Hematopoietic multipotent progenitor cell treated with erythropoietin and hydrocortisone succinate and interleukin-3 and kit ligand, for 8 days (in vitro differentiated cells): Measurements from ENCODE around the gene GFAP.
"Not testable (repeated sequence)": the region's sequence is repeated elsewhere in the genome, so short reads cannot be mapped to it uniquely, and the experiment has no call there.

Experiments
- DNase-seq: peaks from one replicate; pipeline ENCODE4 v3.0.0-alpha.2; 2015

Gene GFAP

DNA sequence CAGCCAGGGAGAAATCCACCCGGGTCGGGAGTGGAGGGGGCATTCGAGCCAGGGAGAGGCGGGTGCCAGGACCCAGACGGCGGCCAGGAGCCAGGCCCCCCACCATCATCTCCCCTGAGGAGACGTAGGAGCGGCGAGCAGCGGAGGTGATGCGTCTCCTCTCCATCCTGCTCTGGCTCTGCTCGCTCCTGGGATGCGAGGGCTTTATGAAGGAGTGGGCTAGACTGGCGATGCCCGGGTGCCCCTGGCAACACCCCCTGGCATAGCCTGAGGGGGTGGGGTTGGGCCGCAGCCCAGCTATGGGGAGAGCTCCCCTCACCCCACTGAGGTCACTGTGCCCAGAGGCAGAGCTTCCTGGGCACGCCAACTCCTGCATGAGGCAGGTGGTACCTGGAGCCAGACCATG lies at the start of gene GFAP:
Gene GFAP (minus strand): TSS at position 180 of the 406 bp plus-strand sequence. CDS start 14 bp downstream, at position 166.
- no peak for DNase-seq

DNA sequence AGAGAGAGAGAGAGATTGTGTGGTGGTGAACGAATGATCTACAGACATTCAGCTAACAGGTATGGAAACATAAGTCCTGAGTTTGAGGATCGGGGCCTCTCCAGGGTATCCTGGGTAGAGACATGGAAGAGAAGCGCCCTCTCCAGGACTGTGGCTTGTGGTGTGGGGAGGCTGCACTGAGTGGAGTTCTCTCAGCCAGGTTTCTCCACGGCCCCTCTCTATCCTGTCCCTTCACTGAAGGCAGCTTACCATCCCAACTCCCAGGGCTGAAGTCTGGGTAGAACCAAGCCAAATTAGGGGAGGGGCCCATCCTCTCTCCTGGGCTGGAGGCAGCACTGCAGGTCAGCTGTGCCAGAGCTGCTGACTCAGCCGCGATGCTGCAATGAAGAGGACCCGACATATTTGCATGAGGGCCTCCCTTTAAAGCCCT lies 46.6 kb upstream of the GFAP start:
- DNase-seq = no peak

DNA sequence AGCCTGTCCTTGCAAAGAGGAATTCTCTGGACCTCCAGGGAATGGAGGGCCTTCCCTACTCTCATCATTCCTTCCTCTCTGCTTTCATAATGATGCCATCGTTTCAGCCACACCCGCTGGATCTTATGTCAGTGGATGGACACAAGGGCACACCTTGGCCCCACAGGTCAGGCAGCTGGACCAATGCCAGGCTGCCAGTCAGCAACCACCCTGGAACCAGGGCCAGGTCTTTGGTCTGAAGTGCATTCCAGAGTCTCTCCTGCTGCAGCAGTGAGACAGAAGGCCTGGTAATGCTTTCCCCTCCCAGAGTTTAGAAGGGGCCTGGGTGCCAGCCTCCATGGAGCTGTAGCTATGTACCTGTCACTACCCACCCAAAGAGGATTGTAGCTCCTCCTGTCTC lies 45.4 kb upstream of the GFAP start:
- no peak for DNase-seq

DNA sequence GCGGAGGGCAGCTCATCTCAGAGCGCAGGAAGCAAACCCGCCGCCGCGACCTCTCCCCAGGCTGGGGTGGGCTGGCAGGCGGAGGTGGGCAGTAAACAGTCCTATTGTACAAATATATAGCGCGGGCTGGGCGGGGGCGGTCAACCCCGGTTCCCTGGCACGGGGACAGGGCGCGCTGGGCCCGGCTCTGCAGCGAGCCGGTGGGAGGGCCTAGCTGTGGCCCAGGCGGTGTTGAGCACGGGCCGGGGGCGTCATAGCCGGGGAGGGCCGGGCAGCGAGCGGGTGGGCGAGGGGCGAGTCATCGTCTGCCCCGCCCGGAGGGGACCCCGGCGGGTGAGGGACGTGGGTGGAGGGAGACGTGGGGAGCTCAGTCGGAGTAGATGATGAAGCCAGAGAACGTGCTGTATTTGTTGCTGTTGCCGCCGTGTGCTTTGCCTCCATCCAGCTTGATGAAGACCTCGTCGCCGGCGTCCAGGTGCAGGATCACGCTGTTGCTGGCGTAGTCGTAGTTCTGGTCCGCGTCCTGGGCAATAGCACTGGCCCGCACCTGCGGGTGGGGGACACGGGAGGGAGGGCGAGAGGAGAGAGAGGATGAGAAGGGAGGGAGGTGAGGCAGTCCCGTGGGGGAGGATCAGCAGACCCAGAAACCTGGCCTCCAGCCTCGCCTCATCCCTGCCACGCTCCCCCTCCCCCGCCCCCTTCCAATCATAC lies 44.7 kb upstream of the GFAP start:
- DNase-seq = no peak

- DNase-seq = no peak
Measured at GRCh38 chr17:44956998-44957981, 42.0 kb upstream of the GFAP start.

DNA sequence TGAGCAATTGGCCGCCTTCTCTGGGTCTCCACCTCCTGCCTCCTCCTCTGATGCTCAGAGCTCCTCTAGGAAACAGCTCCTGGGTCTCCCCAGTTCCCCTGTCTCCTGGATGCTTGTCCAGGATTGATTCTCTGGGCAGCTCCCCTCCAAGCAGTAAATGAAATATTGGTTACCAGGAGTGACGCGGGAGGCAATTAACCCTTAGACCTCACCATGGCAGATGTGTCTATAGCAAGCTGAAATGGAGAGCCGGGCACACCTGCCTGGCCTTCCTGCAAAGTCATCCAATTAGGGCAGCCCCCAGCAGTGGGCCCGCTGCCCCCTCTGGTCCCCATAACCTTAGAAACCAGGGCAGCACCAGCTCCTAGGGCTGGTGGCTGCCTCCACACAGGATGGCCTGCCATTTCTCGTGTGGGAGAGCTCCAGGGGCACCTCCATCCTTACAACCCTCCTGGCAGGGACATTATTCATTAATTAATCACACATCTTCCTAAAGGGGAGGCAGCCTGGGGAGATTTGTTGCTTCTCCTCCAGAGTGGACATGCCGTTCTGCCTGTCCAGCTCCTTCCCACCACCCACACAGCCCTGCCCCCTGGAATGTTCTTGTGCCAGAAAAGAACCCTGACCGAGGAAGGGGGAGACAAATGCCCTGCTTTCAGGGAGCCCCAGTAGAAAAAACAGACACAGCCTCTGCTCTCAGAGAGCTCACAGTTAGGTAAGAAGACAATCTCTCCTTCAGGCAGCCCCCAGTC lies 40.5 kb upstream of the GFAP start:
- no peak for DNase-seq

- no peak for DNase-seq
Measured at GRCh38 chr17:44952946-44953475, 37.7 kb upstream of the GFAP start.

DNA sequence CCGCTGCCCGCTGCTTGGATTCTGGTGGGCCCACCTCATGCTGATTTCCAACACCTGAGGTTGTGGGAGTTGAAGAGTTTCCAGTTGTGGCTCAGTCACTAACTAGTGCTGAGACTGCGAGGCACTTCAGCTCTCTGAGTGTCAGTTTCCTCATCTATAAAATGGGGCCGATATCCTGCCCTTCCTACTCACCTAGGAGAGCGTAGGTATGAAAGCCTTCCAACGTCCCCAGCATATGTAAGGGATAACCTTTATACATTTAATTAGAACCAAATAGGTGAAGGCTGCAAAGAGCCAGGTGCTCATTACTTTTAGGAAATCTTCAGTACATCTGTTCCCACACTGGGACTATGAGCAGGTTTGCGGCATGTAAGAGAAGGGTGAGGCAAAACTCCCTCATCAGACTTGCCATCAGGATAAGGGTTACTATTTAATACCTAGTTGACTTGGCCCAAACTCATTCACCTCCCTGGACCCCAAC lies 33.1 kb upstream of the GFAP start:
- DNase-seq = no peak

GRCh38 chr17:44947461-44948314 lies 32.4 kb upstream of the GFAP start, which contains the start of gene KIF18B:
Gene KIF18B, minus strand, starts transcription at chr17:44947773. Its CDS starts 11,429 bp downstream, at chr17:44936344.
- DNase-seq = peak; percentile 98

- DNase-seq = not testable (repeated sequence)
Measured at GRCh38 chr17:44945652-44946051, 30.4 kb upstream of the GFAP start.

- DNase-seq = no peak
Measured at GRCh38 chr17:44942456-44942855, 27.2 kb upstream of the GFAP start.

GRCh38 chr17:44941712-44942331 lies 26.5 kb upstream of the GFAP start:
- no peak for DNase-seq

- no peak for DNase-seq
Measured at GRCh38 chr17:44940768-44941167, 25.5 kb upstream of the GFAP start.

DNA sequence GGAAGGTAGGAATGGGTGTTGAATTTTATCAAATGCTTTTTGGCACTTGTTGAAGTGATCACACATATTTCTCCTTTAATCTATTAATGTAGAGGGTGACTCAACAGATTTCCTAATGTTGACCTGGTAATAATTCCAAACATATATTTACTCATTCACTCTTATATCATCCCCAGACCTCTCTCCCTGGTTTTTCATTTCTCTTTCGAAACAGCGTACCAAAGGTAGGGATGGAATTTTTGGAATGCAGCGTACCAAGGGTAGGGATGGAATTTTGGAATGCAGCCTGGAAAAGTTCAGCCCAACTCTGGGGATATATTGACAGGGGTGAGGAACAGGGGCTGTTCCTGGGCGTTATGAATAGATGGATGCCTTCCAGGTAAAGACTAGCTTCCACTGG lies 25.0 kb upstream of the GFAP start:
- DNase-seq = no peak

GRCh38 chr17:44935116-44935515 lies 19.8 kb upstream of the GFAP start:
- no peak for DNase-seq

DNA sequence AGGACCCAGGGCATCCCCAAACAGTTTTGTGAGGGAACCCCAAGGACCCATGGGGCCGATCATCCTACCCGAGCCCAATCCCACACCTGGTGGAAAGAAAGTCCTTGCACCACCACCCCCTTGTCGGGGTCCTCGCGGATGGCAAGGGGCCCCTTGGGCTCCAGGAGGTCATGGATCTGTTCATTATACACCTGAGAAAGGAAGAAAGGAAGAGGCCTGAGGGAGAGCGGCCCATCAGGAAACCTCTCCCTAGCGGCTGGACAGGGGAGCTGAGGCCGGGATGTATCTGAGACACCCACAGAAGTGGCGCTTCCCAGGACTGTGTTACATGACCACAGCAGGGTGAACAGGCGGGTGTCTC lies 19.4 kb upstream of the GFAP start:
- DNase-seq = no peak

GRCh38 chr17:44933824-44934744 lies 18.8 kb upstream of the GFAP start:
- DNase-seq = no peak

GRCh38 chr17:44932787-44933097 lies 17.4 kb upstream of the GFAP start:
- DNase-seq = no peak

GRCh38 chr17:44932096-44932786 lies 16.9 kb upstream of the GFAP start:
- no peak for DNase-seq

DNA sequence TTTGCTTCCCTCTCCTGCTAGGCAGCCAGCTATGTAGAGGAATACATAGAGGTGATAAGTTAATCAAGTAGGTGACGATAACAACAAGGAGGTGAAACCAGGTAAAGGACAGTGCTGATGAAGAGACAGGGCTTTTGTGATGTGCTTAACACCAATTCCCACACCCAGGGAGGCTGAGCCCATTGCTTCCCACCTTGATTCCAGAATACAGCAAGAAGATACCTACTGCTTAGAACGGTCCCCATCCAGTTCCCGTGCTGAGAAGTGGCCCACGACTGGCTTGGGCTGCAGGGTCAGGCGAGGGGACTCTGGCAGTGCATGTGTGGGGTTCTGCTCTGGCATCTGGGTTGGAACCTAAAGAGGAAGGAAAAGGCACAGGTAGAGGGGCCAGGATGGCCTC lies 16.1 kb upstream of the GFAP start:
- DNase-seq = no peak
